LNCaP clone FGC (cell line): Measurements from ENCODE around the gene GNG12.
A peak's percentile ranks its signal among the peaks of the same experiment; 100 is the strongest.

Experiments used
- DNase-seq: peaks from one replicate; pipeline ENCODE4 v3.0.0-alpha.2; 2011; ENCODE audit warnings: low read depth
- H3K4me3 ChIP-seq: 2 replicates; pipeline ENCODE4 v1.5.1; 2011; ENCODE audit warnings: mild to moderate bottlenecking, low read depth, low read length, control low read depth
- TF ChIP-seq, protein P1 (sequence below): IDR thresholded peaks from 2 replicates; pipeline ENCODE4 v1.5.1; 2012; ENCODE audit warnings: mild to moderate bottlenecking; ENCODE audit not compliant: control insufficient read depth, insufficient read depth; ENCODE audit errors: extremely low read depth

The GNG12 gene

DNA sequence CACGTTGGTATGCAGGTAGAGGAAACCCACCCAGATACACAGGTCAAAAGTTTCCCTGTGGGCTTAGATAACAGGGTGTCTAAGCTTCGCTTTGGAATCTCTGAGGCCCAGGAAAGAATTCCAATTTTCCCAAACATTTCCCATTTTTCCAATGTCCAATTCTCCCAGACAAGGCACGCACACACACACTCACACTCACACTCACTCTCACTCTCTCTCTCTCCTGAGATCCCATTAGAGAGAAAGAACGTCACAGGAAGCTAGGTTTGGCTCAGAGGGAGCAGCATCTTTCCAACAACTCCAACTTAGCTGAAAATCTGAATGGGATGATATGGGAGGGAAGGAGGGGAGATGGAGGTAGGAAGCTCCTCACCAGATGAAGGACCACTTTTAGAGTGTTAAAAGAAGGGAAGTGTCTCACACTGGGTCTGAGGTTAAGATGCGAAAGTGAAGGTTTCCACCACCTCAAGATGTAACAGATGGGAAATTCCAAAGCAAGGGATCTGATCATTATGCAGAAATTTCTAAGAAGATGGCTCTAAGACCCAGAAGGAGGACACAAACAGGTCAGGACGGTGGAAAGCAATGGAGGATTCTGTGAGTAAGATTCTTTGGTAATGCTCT, 63.5 kb downstream of the GNG12 start:
- DNase-seq = no peak
- H3K4me3 ChIP-seq = no peak overlapping the region
- TF ChIP-seq, protein P1, sequence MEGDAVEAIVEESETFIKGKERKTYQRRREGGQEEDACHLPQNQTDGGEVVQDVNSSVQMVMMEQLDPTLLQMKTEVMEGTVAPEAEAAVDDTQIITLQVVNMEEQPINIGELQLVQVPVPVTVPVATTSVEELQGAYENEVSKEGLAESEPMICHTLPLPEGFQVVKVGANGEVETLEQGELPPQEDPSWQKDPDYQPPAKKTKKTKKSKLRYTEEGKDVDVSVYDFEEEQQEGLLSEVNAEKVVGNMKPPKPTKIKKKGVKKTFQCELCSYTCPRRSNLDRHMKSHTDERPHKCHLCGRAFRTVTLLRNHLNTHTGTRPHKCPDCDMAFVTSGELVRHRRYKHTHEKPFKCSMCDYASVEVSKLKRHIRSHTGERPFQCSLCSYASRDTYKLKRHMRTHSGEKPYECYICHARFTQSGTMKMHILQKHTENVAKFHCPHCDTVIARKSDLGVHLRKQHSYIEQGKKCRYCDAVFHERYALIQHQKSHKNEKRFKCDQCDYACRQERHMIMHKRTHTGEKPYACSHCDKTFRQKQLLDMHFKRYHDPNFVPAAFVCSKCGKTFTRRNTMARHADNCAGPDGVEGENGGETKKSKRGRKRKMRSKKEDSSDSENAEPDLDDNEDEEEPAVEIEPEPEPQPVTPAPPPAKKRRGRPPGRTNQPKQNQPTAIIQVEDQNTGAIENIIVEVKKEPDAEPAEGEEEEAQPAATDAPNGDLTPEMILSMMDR = no peak

DNA sequence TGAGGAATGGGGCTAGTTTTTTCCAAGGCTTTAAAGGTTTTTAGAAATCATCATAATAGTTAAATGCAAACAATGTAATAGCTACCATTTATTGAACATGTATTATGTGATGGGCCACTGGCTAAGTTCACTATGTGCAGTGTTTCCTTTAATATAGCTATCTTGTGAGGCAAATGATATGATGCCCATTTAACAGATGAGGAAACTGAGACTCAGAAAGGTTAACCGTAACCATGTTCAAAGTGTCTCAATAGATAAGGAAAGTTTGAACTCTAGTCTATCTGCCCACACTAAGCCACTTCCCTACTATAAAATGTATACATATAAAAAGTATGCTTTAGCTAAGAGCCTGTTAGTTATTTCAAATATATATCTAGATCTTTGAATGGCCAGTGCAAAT, 64.8 kb downstream of the GNG12 start:
- DNase-seq = no peak
- TF ChIP-seq, protein P1 = no peak
- H3K4me3 ChIP-seq = no peak overlapping the region

DNA sequence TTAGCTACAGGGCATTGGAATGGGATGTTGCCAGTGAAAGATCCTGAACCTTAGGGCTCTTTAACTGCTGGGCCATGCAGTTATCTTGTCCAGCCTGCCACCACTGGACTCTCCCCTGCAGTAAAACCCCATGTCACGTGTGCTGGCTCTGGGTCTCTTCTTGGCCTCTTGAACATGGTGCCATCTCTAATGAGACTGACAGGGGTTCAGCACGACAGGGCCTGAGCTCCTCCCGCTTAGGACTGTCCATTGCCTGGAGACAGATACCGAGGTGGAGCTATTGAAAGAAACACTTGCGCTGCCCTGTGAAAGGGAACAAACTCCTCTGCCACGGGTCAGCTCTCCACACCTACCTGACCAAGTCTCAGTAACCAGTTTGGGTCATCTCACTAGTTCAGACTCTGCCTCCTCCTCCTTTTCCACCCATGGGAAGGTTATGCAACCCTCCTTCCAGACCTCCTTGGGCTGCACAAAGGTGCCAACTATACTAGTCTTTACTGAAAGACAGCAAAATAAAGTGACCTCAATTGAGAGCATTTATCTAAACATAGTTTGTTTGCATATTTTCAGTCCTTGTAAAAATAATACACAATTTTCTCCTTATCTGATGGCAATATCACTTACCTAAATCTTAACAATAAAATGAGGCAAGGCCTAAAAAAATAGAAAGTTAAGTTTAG, 66.0 kb downstream of the GNG12 start:
- no peak overlapping the region for H3K4me3 ChIP-seq
- DNase-seq = no peak
- TF ChIP-seq, protein P1 = no peak

DNA sequence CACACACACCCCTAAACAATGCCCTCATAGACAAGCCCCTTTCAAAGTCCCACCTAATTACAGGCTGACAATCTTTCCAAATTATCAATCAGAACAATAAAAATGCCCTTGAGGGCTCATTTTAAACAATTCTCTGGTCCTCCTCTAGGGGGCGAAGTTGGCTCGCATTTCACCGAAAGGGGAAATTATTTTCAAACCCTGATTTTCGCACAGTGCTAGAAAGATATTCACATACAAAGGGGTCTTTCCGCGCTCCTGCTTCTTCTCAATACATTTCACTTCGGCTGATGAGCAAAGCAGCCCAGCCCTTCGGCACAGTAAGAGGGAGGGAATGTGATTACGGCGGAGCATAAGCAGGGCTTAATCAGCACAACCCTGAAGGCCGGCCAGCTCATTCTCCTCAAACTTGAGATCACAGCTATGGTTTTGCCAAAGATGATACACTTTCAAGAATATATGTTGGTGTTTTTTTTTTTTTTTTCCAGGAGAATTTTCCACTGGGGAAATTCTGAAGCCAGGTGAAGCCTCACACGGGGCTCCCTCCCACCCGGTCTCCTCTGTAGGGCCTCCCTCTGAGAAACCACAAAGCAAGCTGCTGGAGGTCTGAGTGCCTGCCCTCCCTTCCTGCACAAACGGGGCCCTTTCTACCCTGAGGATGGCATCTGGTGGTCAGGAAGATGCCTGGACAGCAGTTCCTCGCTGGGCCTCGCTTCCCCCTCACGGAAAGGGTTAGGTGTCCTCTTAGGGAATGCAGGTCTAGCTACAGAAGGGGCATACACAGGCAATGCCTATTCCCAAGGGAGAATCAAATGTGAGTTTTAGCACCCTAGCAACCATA, 66.9 kb downstream of the GNG12 start:
- TF ChIP-seq, protein P1 = peak; percentile 75
- H3K4me3 ChIP-seq = no peak overlapping the region
- no peak for DNase-seq

DNA sequence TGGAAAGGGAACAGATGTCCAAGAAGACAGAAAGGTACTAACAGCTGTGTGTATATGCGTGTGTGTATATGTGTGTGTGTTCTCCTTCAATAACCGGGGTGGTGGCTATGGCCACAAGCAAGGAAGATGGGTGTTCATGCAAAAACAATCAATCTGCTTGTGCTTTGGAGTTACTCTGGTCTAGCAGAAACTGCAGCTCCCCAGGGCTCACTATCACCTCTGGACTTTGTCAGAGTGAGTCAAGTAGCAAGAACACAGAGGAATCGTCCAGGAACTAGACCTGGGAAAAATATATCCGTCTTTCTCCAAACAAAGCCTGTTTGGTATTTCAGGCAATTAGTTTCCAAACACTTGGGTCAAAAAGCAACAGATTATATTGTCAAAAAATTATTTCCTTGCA, 68.6 kb downstream of the GNG12 start:
- TF ChIP-seq, protein P1 = no peak
- no peak overlapping the region for H3K4me3 ChIP-seq
- DNase-seq = no peak

DNA sequence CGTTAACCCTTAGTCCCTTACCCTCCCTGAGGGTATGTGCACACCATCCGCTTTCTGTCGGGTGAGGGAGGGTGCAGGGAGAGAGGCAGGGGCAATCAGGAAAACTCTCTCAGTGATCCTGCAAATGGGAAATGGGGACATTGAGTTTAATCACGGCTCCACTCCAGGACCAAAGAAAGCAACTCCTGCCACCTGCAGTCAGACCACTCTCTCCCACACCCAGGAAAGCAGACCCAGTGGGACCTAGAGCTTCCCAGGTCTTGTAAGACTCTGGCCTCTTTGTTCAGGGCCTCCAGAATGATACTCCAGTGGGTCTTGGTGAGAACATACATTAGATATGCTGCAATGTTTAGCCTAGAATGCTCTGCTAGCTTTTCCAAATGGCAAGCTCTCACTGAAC, 71.5 kb downstream of the GNG12 start:
- TF ChIP-seq, protein P1 = no peak
- DNase-seq = no peak
- H3K4me3 ChIP-seq = no peak overlapping the region
